ENCODE data around the gene OR13C9.
"Not testable (repeated sequence)": the region's sequence is repeated elsewhere in the genome, so short reads cannot be mapped to it uniquely, and the experiment has no call there.

OR13C9 gene

DNA sequence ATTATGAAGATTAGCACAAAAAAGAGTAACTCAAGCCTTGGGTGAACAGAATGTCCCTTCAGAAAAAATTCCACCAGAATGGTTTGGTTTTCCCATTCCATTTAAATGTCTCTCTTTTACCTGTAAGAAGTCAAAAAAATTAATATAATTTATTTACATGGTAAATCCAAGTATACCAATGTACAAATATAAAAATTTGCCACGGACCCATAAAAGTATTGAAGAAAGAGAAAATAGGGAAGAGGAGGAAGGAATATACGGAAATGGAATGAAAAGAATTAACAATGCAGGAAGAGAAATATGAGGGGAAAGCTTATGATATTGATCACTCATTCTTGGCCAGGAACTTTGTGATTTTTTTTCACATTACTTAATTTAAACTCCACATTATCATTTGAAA is at the start of gene OR13C9:
OR13C9 (minus strand) TSS at position 101 of the 400 bp plus-strand sequence; CDS start at position 101, 0 bp downstream.
- no peak for DNase-seq

DNA sequence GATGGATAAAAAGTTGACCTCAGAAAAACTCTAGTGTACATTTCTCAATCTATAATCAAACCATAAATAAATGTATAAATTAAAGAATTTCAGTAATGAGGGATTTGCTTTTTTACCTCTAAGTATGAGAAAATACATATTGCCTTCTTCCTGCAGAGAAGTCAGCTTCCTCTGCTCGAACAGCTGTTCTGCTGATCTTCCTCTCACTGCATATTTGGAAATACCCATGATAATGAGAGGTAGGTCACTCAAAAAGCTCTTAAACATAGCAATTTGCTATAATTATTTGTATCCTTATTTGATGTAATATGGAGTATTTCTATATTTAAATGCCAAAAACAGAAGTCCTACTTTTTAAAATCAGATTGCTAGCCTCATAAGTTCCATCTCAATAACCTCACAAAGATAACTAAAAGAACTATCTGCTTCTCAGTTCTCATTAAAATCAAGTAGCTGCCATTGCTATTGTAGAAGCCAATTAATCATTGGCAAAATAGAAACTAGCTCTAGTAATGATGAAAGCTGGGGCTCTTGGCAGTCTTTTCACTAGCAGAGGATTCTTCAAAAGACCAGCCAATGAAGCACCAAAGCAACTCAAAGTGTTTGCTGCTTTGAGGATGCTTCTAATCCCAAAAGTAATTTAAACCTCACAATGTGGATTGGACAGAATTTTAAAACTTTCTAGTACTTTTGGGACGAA is 40.6 kb upstream of the OR13C9 start:
- DNase-seq, result peak; percentile 21

DNA sequence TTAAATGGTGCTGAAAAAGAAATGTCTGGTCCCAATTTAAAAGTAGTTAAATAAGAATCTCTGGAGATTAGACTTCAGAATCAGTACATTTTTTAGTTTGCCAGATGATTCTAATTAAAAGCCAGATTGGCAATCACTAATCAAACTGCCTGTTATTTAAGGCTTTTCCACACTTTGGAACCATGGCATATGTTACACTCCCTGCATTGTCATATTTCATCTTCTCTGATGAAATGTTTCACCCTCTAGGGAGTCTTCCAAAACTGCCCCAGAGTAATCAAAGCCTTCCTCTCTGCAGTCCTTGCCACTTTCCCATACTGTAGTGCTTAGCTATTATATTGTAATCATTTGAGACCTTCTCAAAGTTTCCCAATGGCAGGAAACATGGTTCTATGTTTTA is 17.5 kb upstream of the OR13C9 start:
- DNase-seq, result no peak

GRCh38 chr9:104633976-104634520 is 16.0 kb upstream of the OR13C9 start:
- DNase-seq, result no peak

- not testable (repeated sequence) for DNase-seq
Measured at GRCh38 chr9:104625964-104626363, 8.0 kb upstream of the OR13C9 start.

- no peak for DNase-seq
Measured at GRCh38 chr9:104617418-104617817, 586 bp downstream of the OR13C9 start.

GRCh38 chr9:104611213-104611612 is 6.8 kb downstream of the OR13C9 start:
- DNase-seq, result no peak

DNA sequence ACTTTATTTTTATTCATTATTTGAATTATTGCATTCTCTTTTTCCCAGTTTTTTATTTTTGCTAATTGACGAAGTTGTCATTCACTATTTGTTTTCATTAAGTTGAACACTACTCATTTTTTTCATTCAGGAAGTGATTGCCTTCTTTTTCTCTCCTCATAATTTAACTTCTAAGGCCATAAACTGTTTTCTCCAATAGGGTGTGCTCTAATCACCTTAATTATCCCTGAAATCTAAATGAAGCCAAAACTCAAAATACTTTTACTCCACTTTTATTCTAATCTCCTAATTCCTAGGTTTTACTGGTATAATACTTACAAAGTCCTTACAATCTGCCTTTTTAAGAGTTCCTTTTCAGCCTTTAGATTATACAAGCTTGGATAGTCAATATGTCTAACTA is 9.7 kb downstream of the OR13C9 start:
- no peak for DNase-seq

DNA sequence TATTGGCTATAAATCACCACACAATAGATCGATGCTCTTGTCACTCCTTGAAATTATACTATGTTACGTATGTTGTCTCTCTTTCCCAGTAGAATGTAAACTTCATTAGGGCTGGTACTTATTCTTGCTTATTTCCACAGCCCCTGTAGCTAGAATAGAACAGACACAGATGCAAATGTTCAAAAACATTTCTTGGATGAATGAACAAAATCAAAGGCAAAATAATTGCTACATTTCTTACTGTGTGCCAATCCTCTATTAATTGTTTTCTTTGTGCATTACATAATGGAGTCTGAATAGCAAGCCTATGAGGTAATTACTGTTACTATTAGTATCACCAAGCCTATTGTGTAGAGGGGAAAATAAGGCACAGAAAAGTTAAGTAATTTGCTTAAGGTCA is 11.9 kb downstream of the OR13C9 start:
- DNase-seq, result peak; percentile 72

DNA sequence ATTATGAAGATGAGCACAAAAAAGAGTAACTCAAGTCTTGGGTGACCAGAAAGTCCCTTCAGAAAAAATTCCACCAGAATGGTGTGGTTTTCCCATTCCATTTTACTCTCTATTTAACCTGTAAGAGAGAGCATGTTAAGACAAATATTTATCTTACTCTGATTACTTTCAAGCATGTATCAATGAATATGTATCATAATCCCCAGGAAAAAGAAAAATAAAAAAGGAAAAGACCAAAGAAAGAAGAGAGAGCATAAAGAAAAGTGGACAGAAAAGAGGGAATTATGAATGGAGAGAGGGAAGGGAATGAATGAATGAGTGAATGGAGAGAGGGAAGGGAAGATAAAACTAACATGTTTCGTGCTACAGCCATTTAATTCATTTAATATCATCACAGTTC is 12.5 kb downstream of the OR13C9 start, which contains the start of gene OR13C2:
OR13C2 (minus strand) TSS at position 101 of the 400 bp plus-strand sequence; CDS start at position 101, 0 bp downstream.
- not testable (repeated sequence) for DNase-seq

GRCh38 chr9:104604801-104605200 is 13.2 kb downstream of the OR13C9 start:
- DNase-seq, result no peak

DNA sequence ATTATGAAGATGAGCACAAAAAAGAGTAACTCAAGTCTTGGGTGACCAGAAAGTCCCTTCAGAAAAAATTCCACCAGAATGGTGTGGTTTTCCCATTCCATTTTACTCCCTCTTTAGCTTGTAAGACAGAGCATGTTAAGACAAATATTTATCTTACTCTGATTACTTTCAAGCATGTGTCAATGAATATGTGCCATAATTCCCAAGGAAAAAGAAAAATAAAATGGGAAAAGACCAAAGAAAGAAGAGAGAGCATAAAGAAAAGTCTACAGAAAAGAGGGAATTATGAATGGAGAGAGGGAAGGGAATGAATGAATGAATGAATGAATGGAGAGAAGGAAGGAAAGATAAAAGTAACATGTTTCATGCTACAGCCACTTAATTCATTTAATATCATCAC is 18.7 kb downstream of the OR13C9 start, which contains the start of gene OR13C5:
OR13C5 (minus strand) TSS at position 101 of the 400 bp plus-strand sequence; CDS start at position 101, 0 bp downstream.
- DNase-seq, result not testable (repeated sequence)

DNA sequence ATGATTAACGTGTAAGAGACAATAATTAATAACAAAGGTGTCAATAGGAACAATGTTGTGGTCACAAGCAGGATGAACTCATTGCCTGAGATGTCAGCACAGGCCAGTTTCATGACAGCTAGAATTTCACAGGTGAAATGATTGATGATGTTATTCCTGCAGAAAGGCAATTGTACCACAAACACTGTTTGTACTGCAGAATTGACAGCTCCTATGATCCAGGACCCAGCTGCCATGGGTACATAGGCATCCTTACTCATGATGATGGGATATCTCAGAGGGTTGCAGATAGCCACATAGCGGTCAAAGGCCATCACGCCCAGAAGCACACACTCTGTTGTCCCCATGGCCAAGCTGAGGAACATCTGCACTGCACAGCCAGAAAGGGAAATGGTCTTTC is 19.3 kb downstream of the OR13C9 start:
- not testable (repeated sequence) for DNase-seq

DNA sequence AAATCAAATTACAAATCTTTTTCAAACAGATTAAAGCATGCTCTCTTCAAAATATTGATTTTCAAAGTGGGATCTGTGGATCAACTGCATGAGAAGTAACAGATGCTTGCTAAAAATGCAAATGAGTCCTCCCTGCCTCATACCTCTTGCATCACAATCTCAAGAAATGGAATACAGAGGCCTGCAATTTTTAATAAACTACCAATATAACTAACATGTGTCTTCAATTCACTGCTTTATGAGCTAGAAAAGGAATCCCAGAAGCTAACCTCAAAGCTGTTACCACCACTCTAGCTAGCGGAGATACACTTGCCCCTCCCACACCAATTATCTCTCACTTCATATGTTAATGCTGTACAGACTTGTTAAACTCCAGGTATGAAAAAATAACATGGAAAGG is 28.4 kb downstream of the OR13C9 start:
- no peak for DNase-seq

GRCh38 chr9:104586496-104587180 is 31.4 kb downstream of the OR13C9 start:
- no peak for DNase-seq

DNA sequence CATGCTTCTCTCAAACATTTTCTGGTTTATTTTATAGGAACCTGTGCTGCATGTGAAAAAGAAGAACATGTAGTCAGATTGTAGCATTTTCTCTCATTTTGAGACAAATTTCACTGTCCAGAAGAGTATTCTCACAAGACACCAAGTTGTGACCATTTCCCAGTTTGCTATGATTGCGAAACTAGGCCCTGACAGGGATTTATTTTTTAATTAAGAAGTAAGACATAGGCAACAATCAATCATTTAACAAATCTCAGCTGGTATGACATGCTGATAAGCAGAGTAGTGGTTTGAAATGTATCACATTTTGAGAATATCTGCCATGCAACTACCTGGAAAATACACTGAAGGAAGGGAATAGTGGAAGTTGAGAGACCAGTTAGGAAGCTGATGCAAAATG is 37.4 kb downstream of the OR13C9 start:
- DNase-seq, result no peak

DNA sequence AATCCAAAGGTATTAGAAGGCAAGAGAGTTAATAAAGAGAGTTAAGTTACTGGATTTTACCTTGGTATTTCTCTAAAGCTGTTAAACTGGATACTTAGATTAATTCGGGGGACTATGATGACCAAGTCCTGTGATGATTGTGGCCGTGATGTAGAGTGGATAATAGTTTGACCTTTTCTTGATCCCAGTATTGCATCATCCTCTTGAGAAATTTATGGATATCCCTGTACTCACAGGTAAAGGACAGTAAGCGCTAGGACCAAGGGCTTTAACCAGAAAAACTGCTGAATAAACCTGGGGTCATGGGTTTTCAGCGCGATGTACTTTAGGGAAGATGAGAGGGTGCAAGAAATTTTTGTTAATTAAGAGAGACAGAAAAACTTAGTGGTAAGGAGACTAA is 40.7 kb downstream of the OR13C9 start:
- no peak for DNase-seq

DNA sequence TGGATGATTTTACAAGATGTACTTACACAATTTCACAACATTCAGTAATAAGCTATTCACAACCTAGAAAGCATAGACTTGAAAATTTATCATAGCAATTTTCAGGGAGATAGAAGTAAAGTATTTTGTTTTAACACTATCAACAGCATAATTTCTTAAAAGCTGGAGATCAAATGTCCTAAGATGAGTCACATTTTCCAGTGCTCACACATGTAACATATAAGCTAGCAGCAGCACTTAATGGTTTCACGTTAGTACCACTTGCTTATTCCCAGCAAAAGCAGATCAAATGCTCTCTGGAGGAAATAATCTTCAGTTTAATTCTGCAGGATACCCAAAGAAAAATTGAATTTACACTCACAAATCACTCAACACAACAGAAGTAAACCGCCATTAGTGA is 42.5 kb downstream of the OR13C9 start:
- no peak for DNase-seq

- DNase-seq, result no peak
Measured at GRCh38 chr9:104572612-104573011, 45.4 kb downstream of the OR13C9 start.

- DNase-seq, result no peak
Measured at GRCh38 chr9:104568868-104569267, 49.1 kb downstream of the OR13C9 start, which contains the start of gene OR13C8. Gene OR13C8 (plus strand): TSS chr9:104569168. CDS start chr9:104569168, 0 bp downstream.
